GM18508 (cell line): ENCODE data around the gene TBC1D2.

Experiments
- ATAC-seq: cut with Tn5 transposase; IDR thresholded peaks from one replicate; pipeline ENCODE4 v1.9.1; 2021; ENCODE audit warnings: moderate number of reproducible peaks; ENCODE audit not compliant: insufficient read depth, unreplicated experiment

TBC1D2 gene

GRCh38 chr9:98193336-98193944, 62.0 kb downstream of the TBC1D2 start:
- no peak for ATAC-seq

- no peak for ATAC-seq
Measured at GRCh38 chr9:98192503-98193335, 62.7 kb downstream of the TBC1D2 start, which contains the start of gene CORO2A. Gene CORO2A, minus strand, starts transcription at chr9:98192637. Its CDS starts 34,977 bp downstream, at chr9:98157660.

- ATAC-seq = no peak
Measured at GRCh38 chr9:98191671-98192502, 63.6 kb downstream of the TBC1D2 start.

- ATAC-seq = no peak
Measured at GRCh38 chr9:98191181-98191608, 64.3 kb downstream of the TBC1D2 start.

- ATAC-seq = no peak
Measured at GRCh38 chr9:98190757-98191105, 64.7 kb downstream of the TBC1D2 start.

DNA sequence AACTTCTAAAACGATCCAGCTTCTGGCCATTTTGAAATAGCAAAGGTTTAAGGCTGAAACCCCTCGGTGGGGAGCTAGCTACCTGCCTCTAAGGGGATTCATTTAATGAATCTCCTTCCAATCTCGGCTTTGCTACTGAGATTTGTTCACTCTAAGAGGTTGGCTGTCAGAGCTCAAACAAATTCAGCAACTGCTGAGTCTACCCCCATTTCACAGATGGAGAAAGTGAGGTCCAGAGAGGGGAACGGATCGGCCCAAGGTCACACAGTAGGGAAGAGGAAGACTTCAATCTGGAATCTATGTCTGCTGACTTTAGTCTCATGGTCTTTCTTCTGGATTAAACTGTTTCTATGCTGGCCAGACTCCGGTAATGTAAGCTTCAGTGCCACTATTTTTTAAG, 66.0 kb downstream of the TBC1D2 start:
- no peak for ATAC-seq

GRCh38 chr9:98187926-98188325, 67.5 kb downstream of the TBC1D2 start:
- ATAC-seq = no peak

DNA sequence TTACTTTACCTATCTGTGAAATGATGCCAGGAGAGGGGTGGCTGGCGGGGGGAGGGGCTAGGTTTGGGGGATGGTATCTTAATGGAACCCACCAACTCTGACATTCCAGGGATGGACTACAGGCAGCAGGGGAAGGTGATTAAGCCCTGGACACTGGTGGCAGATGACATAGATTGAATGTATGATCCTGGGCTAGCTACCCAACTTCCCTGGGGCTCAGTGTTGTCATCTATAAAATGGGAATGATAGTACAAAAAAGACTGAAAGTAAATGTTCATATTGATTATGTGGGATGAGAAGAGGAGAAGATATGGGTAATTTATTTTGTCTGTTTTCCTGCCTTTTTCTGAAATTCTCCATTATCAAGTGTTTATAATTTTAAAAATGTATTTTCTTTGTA, 69.2 kb downstream of the TBC1D2 start:
- ATAC-seq = no peak

DNA sequence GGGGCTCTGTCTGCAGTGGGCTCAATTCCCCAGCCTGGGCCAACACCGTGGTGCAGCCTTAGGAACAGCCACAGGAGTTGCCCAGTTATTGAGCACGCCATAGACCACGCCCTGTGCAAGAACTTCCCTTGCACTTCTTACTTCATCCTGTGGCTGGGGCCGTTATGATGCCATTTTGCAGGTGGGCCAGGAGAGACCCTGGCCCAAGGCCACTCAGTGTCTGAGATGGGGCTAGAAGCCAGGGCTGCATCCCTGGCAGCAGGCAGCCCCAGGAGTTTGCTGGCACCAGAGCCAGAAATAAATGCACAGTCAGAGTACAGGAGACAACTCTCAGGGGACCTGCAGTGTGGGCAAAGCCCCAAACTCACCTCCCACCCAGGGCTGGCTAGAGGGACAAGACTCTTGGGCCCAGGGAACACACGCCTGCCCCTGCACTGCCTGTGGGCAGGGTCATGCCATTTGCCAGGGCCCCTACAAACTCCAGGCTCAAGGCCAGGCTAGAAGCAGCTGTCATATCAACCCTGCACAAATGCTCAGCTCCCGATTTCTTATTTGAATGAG, 69.8 kb downstream of the TBC1D2 start:
- ATAC-seq = no peak

- ATAC-seq = no peak
Measured at GRCh38 chr9:98185021-98185567, 70.4 kb downstream of the TBC1D2 start.

DNA sequence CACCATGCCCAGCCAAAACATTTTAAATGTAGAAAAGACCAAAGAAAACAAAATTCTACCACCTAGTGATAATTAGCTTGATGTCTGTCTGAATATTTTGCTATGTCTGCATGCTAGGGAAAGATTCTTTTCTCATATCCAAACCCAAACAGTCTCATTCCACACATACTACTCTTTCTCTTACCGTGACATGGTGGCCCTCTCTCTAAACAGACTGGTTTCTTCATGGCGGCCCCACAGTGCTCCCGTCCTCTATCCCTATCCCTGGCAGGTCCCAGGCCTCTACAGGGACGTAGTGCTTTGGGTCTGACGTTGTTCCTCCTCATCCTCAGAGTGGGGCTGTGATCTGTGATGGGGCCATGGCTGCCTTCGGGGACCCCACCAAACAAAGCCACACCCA, 71.1 kb downstream of the TBC1D2 start:
- ATAC-seq = no peak

DNA sequence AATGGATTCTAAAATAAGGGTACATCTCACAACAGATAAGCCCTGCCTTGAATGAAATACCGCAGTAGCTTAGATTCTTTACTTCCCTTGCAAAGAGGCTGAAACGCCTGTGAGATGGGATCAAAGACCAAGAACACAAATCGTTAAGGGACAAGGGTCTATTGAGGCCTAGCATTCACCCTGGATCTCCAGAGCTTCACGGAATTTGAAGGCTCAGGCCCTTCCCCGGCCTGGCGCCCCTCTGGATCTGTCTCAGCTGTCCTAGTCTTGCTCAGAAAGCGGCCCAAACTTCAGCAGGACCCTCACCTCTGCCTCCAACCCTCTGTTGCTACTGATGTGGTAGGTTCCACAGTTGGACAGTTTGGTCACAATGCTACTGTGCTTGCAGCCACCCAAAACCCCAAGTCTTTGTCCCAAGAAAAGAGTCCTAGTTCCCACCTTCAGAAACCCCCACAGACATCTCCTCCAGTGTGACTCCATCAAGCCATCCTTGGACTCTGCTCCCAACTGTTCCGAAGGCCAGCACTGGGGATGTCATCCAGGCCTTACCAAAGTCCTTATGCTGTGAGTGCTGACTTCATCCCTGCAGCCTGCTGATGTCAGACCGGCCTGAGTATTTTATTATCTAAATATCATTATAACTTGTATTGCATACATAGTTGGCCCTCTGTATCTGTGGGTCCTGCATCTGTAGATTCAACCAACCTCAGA, 72.4 kb downstream of the TBC1D2 start:
- no peak for ATAC-seq

DNA sequence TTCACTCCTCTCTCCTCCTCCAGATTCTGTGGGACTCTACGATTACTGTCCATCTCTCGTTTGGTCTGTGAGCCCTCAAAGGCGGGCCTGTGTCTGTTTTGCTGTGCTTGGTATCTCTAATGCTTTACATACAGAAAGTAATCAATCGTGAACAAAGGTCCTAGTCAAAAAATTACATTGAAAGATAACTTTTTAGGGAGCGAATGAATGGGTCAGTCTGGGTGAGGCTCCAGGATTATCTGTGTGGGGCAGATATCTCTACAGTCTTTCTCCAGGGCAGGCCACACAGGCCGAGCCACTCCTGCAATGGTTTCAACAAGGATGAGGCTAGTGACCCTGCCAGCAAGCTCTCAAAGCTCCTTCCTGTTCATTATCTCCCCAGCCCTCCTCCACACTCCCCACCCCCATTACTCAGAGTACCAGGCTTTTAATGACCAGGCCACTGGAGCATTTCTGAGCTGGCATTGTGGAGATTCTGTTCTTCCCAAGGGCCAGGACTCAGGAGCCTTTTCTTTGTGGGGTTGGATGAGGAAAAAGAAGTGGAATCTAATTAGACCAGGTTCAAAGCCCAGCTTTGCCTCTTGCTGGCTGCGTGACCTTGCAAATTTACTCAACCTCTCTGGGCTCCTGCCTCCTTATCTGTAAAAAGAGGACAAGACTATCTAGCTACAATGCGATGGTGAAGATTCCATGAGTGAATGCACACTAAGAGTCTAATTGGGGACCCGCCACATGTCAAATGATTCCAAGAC, 73.2 kb downstream of the TBC1D2 start:
- no peak for ATAC-seq

GRCh38 chr9:98181746-98182068, 73.7 kb downstream of the TBC1D2 start:
- ATAC-seq = no peak

DNA sequence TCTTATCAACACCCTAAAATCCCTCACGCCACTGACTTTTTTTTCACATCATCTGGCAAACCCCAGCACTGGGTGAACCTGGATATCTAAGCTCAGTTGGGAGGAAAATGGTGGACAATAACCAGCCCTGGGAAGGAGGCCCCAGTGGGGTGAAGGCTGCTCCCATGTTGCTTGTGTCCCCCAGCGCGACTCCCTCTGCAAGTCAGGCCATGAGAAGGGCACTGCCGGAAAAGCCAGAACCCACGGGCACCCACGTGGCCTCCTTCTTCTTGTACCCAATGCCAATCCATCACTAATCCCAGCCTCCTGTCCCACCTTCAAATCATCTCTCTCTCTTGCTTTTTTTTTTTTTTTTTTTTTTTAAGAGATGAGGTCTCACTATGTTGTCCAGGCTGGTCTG, 74.5 kb downstream of the TBC1D2 start:
- no peak for ATAC-seq

DNA sequence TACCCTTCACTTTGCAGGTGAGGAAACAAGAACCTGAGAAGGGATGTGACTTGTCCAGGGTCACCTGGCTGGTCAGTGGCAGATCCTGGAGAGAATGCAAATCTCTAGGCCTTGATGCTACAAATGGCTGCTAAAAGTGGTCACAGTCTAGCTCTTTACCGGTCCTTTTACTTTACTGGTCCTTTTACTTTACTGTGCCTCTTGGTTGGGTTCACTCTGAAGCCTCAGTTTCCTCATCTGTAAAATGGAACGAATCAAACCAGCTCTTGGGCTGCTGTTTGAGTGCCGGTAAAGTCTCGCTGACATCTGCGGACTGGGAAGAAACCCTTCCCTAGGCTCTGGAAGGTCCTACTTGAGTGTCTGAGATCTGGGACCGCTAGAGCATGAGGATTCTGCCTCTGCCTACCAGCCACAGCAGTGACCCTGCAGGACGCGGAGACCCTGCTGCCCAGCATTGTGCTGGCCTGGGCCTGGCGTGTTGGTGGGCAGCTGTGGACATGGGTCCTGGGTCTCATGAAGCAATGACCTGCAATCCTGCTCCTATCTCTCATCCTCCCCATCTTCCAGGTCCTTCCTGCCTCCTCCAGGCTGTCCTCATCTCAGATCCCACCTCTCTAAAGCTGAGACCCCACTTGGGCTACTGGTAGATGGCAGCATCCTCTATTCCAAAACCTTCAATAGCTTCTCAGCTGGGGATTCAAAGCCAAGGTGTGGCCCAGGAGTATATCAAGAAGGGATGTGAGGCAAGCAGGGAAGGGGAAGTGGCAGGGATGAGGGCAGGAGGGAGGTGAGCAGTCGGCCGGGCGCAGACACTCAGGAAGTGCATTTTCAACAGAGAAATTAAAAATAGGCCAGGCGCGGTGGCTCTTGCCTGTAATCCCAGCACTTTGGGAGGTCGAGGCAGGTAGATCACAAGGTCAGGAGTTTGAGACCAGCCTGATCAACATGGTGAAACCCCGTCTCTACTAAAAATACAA, 76.3 kb downstream of the TBC1D2 start:
- ATAC-seq = no peak

- no peak for ATAC-seq
Measured at GRCh38 chr9:98176391-98177259, 78.8 kb downstream of the TBC1D2 start.
